H7 (cell line): ENCODE measurements around the gene URB1. TPM values are rescaled to one million over a fixed set of nuclear protein-coding genes. Genes with fewer than 3 reads are reported as not detected.
"Not testable (repeated sequence)": the region's sequence is repeated elsewhere in the genome, so short reads cannot be mapped to it uniquely, and the experiment has no call there.

Source experiments
- DNase-seq: peaks from one replicate; pipeline ENCODE4 v3.0.0; 2012
- H3K27me3 ChIP-seq: 2 replicates; pipeline ENCODE4 v1.6.0; 2011; ENCODE audit warnings: mild to moderate bottlenecking, low read length; ENCODE audit not compliant: control insufficient read depth, insufficient read depth
- H3K36me3 ChIP-seq: replicated peaks from 2 replicates; pipeline ENCODE4 v1.5.1; 2011; ENCODE audit warnings: low read length; ENCODE audit not compliant: control insufficient read depth, insufficient read depth
- H3K4me3 ChIP-seq: 2 replicates; pipeline ENCODE4 v1.5.1; 2011; ENCODE audit warnings: low read depth, mild to moderate bottlenecking, control low read depth, low read length, moderate library complexity; ENCODE audit not compliant: insufficient read depth
- total RNA-seq: library from RNA; depleted of rRNA; stranded (reverse); fragments of >200 nt; shearing (Covaris generic); gene quantifications from 2 replicates; pipeline ENCODE4 v1.2.3, GENCODE V29; 2014

URB1 gene
- total RNA-seq, 1 experiment from 2014 or later, result 23.3 TPM

GRCh38 chr21:32370998-32371766 lies 21.6 kb downstream of the URB1 start:
- Histone ChIP-seq H3K27me3 (no peaks in the 10 kb centered on the region), H3K4me3 (no peak overlapping the region), H3K36me3 (peaks cover 20% of the 10 kb centered on the region)
- no peak for DNase-seq

GRCh38 chr21:32368961-32369360 lies 23.9 kb downstream of the URB1 start:
- peaks cover 33% of the 10 kb centered on the region for H3K36me3 ChIP-seq
- DNase-seq, H3K4me3 ChIP-seq, H3K27me3 ChIP-seq: not testable (repeated sequence)

DNA sequence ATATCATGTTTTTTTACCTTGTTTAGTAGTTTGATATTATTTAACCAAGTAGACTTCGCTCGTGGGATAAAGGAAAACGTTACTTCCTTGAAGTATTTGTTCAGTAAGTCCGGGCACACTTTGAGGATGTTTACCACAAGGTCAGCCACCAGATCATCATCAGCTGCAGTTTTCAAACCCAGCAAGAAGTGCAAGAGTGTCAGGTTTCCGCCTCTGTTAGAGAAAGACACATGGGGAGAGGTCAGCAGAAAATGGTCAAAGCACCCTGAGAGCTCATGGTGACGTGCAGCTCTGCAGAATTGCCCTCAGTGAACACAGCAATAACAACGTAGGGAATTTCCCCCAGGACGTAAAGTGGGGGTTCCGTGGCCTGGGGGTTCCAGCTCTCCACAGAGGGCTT lies 24.4 kb downstream of the URB1 start:
- H3K36me3 ChIP-seq, result peaks cover 33% of the 10 kb centered on the region
- no peaks in the 10 kb centered on the region for H3K27me3 ChIP-seq
- H3K4me3 ChIP-seq, result no peak overlapping the region
- DNase-seq, result no peak

GRCh38 chr21:32367158-32367557 lies 25.7 kb downstream of the URB1 start:
- peaks cover 41% of the 10 kb centered on the region for H3K36me3 ChIP-seq

GRCh38 chr21:32366191-32366590 lies 26.6 kb downstream of the URB1 start:
- no peaks in the 10 kb centered on the region for H3K27me3 ChIP-seq
- peaks cover 48% of the 10 kb centered on the region for H3K36me3 ChIP-seq
- no peak overlapping the region for H3K4me3 ChIP-seq
- DNase-seq, result no peak

More at GRCh38 chr21:32367158-32367557, 25.7 kb downstream of the URB1 start:
- DNase-seq, result no peak
- Histone ChIP-seq H3K27me3 (no peaks in the 10 kb centered on the region), H3K4me3 (no peak overlapping the region)

- Histone ChIP-seq H3K36me3 (peaks cover 57% of the 10 kb centered on the region), H3K27me3 (no peaks in the 10 kb centered on the region), H3K4me3 (no peak overlapping the region)
- DNase-seq, result no peak
Observed at GRCh38 chr21:32364796-32365195, 28.0 kb downstream of the URB1 start.

DNA sequence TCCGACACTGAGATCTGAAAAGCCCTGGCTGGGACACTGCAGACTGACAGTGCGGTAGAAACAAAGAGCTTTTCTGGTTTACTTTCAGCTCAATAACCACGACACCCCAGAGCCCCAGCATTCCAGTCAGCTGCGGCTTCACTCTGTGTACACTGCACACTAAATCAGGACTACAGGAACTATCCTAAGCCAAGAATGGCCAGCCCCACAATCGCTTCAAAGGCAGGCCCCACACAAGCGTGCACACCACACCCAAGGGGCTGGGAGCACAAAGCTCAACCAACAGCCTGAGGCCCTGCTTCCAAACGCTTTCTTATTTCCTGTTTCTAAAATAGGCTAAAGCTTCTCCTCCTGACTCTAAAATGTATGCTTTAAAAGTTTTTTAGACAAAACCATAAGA lies 28.4 kb downstream of the URB1 start:
- H3K27me3 ChIP-seq, result no peaks in the 10 kb centered on the region
- no peak for DNase-seq
- no peak overlapping the region for H3K4me3 ChIP-seq
- H3K36me3 ChIP-seq, result peaks cover 61% of the 10 kb centered on the region

- Histone ChIP-seq H3K36me3 (peaks cover 60% of the 10 kb centered on the region), H3K27me3 (no peaks in the 10 kb centered on the region), H3K4me3 (no peak overlapping the region)
- no peak for DNase-seq
Observed at GRCh38 chr21:32360401-32360975, 32.3 kb downstream of the URB1 start.

GRCh38 chr21:32359719-32360260 lies 33.0 kb downstream of the URB1 start:
- H3K27me3 ChIP-seq, result no peaks in the 10 kb centered on the region
- no peak for DNase-seq
- no peak overlapping the region for H3K4me3 ChIP-seq
- H3K36me3 ChIP-seq, result peaks cover 59% of the 10 kb centered on the region

DNA sequence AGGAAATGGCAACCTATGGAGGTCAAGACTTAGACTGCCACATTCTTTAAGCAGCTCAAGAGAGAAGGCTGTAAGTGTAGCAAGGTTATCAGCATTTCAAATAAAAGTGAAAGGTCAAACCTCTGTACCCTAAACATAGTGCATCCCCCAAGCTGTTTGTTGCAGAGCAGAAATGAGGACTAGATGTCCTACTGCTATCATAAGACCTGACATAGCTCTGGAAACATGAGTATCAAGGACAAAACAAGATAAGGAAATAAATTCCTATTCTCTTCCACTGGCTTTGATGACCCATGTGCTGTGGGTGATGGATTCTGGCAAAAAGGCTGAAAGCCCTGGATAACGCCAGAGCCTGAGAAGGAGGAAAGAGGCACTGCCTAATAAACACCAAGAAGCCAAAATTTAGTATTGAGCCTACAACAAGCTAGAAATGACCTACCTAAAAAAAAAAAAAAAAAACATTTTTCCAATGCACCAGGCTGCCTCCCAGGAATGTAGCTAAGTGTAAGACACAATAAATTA lies 35.9 kb downstream of the URB1 start:
- H3K36me3 ChIP-seq, result peaks cover 60% of the 10 kb centered on the region

GRCh38 chr21:32353002-32353711 lies 39.7 kb downstream of the URB1 start:
- Histone ChIP-seq H3K4me3 (no peak overlapping the region), H3K27me3 (no peaks in the 10 kb centered on the region), H3K36me3 (peaks cover 51% of the 10 kb centered on the region)
- no peak for DNase-seq

More for the DNA sequence above, 35.9 kb downstream of the URB1 start:
- Histone ChIP-seq H3K4me3 (no peak overlapping the region), H3K27me3 (no peaks in the 10 kb centered on the region)
- no peak for DNase-seq

DNA sequence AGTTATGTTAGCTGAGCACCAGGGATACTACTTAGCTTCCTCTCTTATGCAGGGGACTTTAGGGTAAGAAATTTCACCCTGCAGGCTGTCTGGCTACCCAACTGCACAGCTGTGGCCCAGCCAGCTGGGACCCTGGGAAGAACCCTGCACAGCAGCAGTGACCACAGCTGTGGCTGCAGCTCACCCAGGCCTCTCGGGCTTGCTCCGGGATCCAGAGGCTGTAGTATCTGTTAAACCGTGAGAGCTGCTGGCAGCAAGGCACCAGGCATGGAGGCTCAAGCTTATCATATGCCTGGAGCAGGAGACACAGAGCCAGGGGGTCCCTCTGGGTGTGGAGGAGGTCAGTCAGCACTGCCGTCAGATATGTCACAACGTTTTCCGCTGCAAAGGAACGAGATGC lies 40.3 kb downstream of the URB1 start:
- Histone ChIP-seq H3K4me3 (no peak overlapping the region), H3K36me3 (peaks cover 53% of the 10 kb centered on the region)

GRCh38 chr21:32351428-32351827 lies 41.4 kb downstream of the URB1 start:
- no peak overlapping the region for H3K4me3 ChIP-seq
- H3K36me3 ChIP-seq, result peaks cover 57% of the 10 kb centered on the region
- no peak for DNase-seq
- no peaks in the 10 kb centered on the region for H3K27me3 ChIP-seq

More for the DNA sequence above, 40.3 kb downstream of the URB1 start:
- DNase-seq, result no peak
- no peaks in the 10 kb centered on the region for H3K27me3 ChIP-seq

DNA sequence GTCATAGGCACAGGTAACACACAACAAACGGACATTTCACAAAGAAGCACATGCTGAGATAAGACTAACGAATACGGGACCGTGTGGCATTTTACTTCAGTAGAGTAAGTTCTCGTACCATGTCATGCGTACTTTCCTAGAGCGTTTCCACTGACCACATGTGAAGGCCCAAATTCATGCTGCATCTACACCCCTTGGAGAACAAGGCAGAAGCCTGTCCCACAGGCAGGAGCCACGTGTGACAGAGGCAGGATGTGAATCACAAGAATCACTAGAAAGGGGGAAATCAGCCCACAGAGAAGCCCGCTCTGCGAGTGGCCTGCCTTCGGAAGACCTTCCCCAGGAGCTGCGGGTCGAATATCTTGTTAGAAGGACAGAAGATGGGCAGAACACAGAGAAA lies 41.8 kb downstream of the URB1 start:
- no peak for DNase-seq
- H3K36me3 ChIP-seq, result peaks cover 55% of the 10 kb centered on the region
- no peak overlapping the region for H3K4me3 ChIP-seq
- H3K27me3 ChIP-seq, result no peaks in the 10 kb centered on the region
